Activated naive CD4-positive, alpha-beta T cell treated with anti-CD3 and anti-CD28 coated beads for 36 hours (primary cell): ENCODE measurements around the gene PIKFYVE. TPM values are rescaled to one million over a fixed set of nuclear protein-coding genes. Genes with fewer than 3 reads are reported as not detected.
"Not testable (repeated sequence)": the region's sequence is repeated elsewhere in the genome, so short reads cannot be mapped to it uniquely, and the experiment has no call there.

Source experiments
- CTCF ChIA-PET: fragments of 350-600 bp; sonication (Branson Sonifier 250); formaldehyde crosslinking; loops from one replicate; lab custom pipeline; 2021; ENCODE audit warnings: antibody characterized with exemption; lab: Charles Lee
- DNase-seq: peaks from one replicate; pipeline ENCODE4 v3.0.0-alpha.2; 2020
- H3K27ac Mint-ChIP-seq: one replicate; pipeline ENCODE4 v1.8.0; 2021; ENCODE audit warnings: mild to moderate bottlenecking, mixed read lengths
- H3K27me3 Mint-ChIP-seq: one replicate; pipeline ENCODE4 v1.8.0; 2021; ENCODE audit warnings: low read depth, mixed read lengths
- H3K36me3 Mint-ChIP-seq: one replicate; pipeline ENCODE4 v1.8.0; 2021; ENCODE audit warnings: low read depth, mixed read lengths
- H3K4me1 Mint-ChIP-seq: one replicate; pipeline ENCODE4 v1.8.0; 2021; ENCODE audit warnings: low read depth, mixed read lengths
- H3K4me3 Mint-ChIP-seq: one replicate; pipeline ENCODE4 v1.8.0; 2021; ENCODE audit warnings: mild to moderate bottlenecking, moderate library complexity, mixed read lengths
- H3K9me3 Mint-ChIP-seq: one replicate; pipeline ENCODE4 v1.8.0; 2021; ENCODE audit warnings: mixed read lengths
- intact Hi-C: fragments of 100-400 bp; cut with micrococcal nuclease; formaldehyde crosslinking; loops from one replicate; pipeline ENCODE4 v1.15.1; 2023
- total RNA-seq, 2 experiments: library from RNA; stranded (reverse); gene quantifications; one replicate each; pipeline ENCODE4 v1.2.3, GENCODE V29; 2021

The PIKFYVE gene
- total RNA-seq, 2 experiments from 2014 or later = 20.2 to 22.4 TPM

DNA sequence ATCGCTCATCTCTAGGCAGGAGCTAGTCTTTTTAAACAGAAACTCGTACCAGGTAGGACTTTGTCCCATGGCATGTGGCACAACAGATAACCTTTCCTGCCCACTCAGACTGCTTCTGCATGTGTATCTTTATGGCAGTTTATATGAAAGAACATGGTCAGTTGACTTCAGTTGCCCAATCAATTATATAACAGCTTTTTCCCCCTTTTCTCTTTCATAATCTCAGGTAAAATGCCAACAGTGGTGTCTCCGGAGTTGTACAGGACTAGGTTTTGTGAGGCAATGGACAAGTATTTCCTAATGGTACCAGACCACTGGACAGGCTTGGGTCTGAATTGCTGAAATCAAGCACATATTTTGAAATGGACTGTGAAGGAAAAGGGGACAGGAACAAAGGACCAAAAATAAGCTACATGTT is 88.9 kb downstream of the PIKFYVE start:
- no peak for DNase-seq
- Mint-ChIP-seq H3K9me3 (no peaks in the 10 kb centered on the region), H3K4me1 (peaks cover 2% of the 10 kb centered on the region), H3K4me3 (no peak overlapping the region), H3K27me3 (no peaks in the 10 kb centered on the region), H3K27ac (no peak overlapping the region), H3K36me3 (peaks cover 24% of the 10 kb centered on the region)
- CTCF ChIA-PET = no interaction called here
- intact Hi-C loops = loop anchor here (5.0 kb wide), 1 partner anchor 88 kb away; the partner anchor contains the start of gene PIKFYVE

- H3K27ac Mint-ChIP-seq, H3K27me3 Mint-ChIP-seq, H3K4me3 Mint-ChIP-seq, H3K9me3 Mint-ChIP-seq, H3K4me1 Mint-ChIP-seq, DNase-seq: not testable (repeated sequence)
- intact Hi-C loops = loop anchor here (5.0 kb wide), 1 partner anchor 89 kb away; the partner anchor contains the start of gene PIKFYVE
- CTCF ChIA-PET = interaction anchor here (0.6 to 1.2 kb wide), 2 partner anchors 17 to 51 kb away, joined by 4 to 8 read pairs; no protein-coding TSS in a partner anchor
- H3K36me3 Mint-ChIP-seq = peaks cover 20% of the 10 kb centered on the region
Measured at GRCh38 chr2:208356420-208356819, 90.4 kb downstream of the PIKFYVE start.

- CTCF ChIA-PET = interaction anchor here (0.6 to 1.1 kb wide), 2 partner anchors 50 to 116 kb away, joined by 4 to 8 read pairs; no protein-coding TSS in a partner anchor
- Mint-ChIP-seq H3K9me3 (no peaks in the 10 kb centered on the region), H3K4me1 (peaks cover 2% of the 10 kb centered on the region), H3K36me3 (peaks cover 15% of the 10 kb centered on the region), H3K27ac (no peak overlapping the region), H3K27me3 (no peaks in the 10 kb centered on the region), H3K4me3 (no peak overlapping the region)
- no peak for DNase-seq
- intact Hi-C loops = loop anchor here (5.0 kb wide), 1 partner anchor 90 kb away; the partner anchor contains the start of gene PIKFYVE
Measured at GRCh38 chr2:208356846-208357574, 91.0 kb downstream of the PIKFYVE start.

- peaks cover 13% of the 10 kb centered on the region for H3K36me3 Mint-ChIP-seq
- no peak overlapping the region for H3K27ac Mint-ChIP-seq
- intact Hi-C loops = loop anchor here (5.0 kb wide), 1 partner anchor 92 kb away; the partner anchor contains the start of gene PIKFYVE
- no peaks in the 10 kb centered on the region for H3K9me3 Mint-ChIP-seq
- no peak for DNase-seq
- H3K4me3 Mint-ChIP-seq = no peak overlapping the region
- H3K27me3 Mint-ChIP-seq = no peaks in the 10 kb centered on the region
- CTCF ChIA-PET = no interaction called here
- H3K4me1 Mint-ChIP-seq = peaks cover 2% of the 10 kb centered on the region
Measured at GRCh38 chr2:208358758-208359631, 92.9 kb downstream of the PIKFYVE start.

- CTCF ChIA-PET = no interaction called here
- no peaks in the 10 kb centered on the region for H3K27me3 Mint-ChIP-seq
- peaks cover 12% of the 10 kb centered on the region for H3K36me3 Mint-ChIP-seq
- no peak overlapping the region for H3K27ac Mint-ChIP-seq
- intact Hi-C loops = loop anchor here (5.0 kb wide), 1 partner anchor 92 kb away; the partner anchor contains the start of gene PIKFYVE
- no peaks in the 10 kb centered on the region for H3K9me3 Mint-ChIP-seq
- peaks cover 2% of the 10 kb centered on the region for H3K4me1 Mint-ChIP-seq
- no peak for DNase-seq
- H3K4me3 Mint-ChIP-seq = no peak overlapping the region
Measured at GRCh38 chr2:208359632-208359986, 93.6 kb downstream of the PIKFYVE start.

GRCh38 chr2:208360259-208361076 is 94.4 kb downstream of the PIKFYVE start:
- no peak overlapping the region for H3K4me3 Mint-ChIP-seq
- H3K27me3 Mint-ChIP-seq = no peaks in the 10 kb centered on the region
- no peak overlapping the region for H3K27ac Mint-ChIP-seq
- peaks cover 2% of the 10 kb centered on the region for H3K4me1 Mint-ChIP-seq
- peaks cover 16% of the 10 kb centered on the region for H3K36me3 Mint-ChIP-seq
- intact Hi-C loops = no loop called here
- no peak for DNase-seq
- peaks cover 5% of the 10 kb centered on the region for H3K9me3 Mint-ChIP-seq
- CTCF ChIA-PET = interaction anchor here (1.4 kb wide), 1 partner anchor 13 kb away, joined by 4 read pairs; no protein-coding TSS in a partner anchor

DNA sequence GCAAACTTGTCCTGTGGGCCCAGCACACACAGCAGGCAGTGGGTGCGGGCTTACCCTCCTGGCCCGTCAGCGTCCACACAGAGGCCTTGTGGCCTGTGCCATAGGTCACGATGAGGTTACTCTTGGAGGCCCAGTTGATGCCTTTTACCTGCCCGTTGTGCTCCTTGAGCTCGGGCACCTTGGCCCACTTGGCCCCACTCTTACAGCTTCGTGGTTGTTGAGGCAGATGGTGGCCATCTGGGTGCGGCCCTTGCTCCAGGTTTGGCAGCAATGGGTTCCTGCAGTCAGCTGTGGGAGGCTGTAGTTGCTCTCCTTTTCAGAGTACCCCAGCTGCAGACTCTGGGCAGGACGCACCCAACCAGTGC is 95.0 kb downstream of the PIKFYVE start:
- no peaks in the 10 kb centered on the region for H3K27me3 Mint-ChIP-seq
- intact Hi-C loops = no loop called here
- H3K4me3 Mint-ChIP-seq = no peak overlapping the region
- peaks cover 5% of the 10 kb centered on the region for H3K9me3 Mint-ChIP-seq
- no peak overlapping the region for H3K27ac Mint-ChIP-seq
- CTCF ChIA-PET = interaction anchor here (1.4 kb wide), 1 partner anchor 12 kb away, joined by 4 read pairs; no protein-coding TSS in a partner anchor
- no peak for DNase-seq
- H3K36me3 Mint-ChIP-seq = peaks cover 16% of the 10 kb centered on the region
- H3K4me1 Mint-ChIP-seq = peaks cover 2% of the 10 kb centered on the region

- Mint-ChIP-seq H3K27me3 (peaks cover 9% of the 10 kb centered on the region), H3K4me3 (no peak overlapping the region), H3K4me1 (no peaks in the 10 kb centered on the region), H3K36me3 (peaks cover 12% of the 10 kb centered on the region), H3K27ac (no peak overlapping the region), H3K9me3 (peaks cover 5% of the 10 kb centered on the region)
- DNase-seq = no peak
- CTCF ChIA-PET = no interaction called here
- intact Hi-C loops = no loop called here
Measured at GRCh38 chr2:208363485-208363884, 97.4 kb downstream of the PIKFYVE start.

DNA sequence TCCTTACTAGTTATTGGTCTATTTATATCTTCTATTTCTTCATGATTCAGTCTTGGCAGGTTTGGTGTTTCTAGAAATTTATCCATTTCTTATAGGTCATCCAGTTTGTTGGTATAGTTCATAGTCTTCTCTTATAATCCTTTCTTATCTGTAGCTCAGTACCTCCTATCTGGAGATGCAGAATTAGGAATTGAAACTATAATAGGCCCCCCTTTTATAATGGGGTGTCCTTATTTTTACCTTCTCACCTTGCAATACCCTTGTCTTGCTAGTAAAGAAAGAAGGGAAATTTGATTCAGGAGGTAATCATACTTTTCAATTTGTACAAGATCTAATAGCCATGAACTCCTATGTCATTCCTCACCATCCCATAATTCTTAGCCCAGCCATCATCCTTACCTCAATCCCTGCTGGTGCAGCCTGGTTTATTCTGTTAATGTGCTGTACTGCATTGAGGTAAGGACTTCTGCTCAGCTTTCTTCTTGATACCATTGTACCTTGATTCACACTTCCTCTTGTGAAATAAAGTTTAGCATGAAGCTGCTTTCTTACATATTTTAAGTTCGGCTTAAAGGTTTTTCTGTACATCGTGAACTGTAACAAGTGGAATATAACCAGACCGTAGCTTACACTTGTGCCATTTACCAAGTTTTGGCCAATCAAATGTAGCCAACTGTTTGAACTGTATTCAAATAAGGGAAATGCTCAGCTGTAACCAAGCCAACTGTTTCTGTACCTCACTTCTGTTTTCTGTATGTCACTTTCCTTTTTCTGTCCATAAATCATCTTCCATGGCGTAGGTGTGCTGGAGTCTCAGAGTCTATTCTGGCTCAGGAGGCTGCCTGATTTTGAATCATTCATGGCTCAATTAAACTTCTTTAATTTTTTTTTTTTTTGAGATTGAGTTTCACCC is 100.4 kb downstream of the PIKFYVE start:
- intact Hi-C loops = no loop called here
- no peaks in the 10 kb centered on the region for H3K4me1 Mint-ChIP-seq
- H3K36me3 Mint-ChIP-seq = peaks cover 8% of the 10 kb centered on the region
- no peak overlapping the region for H3K4me3 Mint-ChIP-seq
- H3K27ac Mint-ChIP-seq = no peak overlapping the region
- CTCF ChIA-PET = interaction anchor here (0.6 kb wide), 1 partner anchor 1246 kb away, joined by 5 read pairs; no protein-coding TSS in a partner anchor
- H3K9me3 Mint-ChIP-seq = peaks cover 5% of the 10 kb centered on the region
- H3K27me3 Mint-ChIP-seq = peaks cover 9% of the 10 kb centered on the region
- DNase-seq = no peak

- intact Hi-C loops = no loop called here
- no peaks in the 10 kb centered on the region for H3K4me1 Mint-ChIP-seq
Measured at GRCh38 chr2:208369091-208369490, 103.0 kb downstream of the PIKFYVE start.

More at GRCh38 chr2:208369091-208369490, 103.0 kb downstream of the PIKFYVE start:
- CTCF ChIA-PET = interaction anchor here (0.6 to 0.8 kb wide), 2 partner anchors 11 to 99 kb away, joined by 3 to 4 read pairs; no protein-coding TSS in a partner anchor
- Mint-ChIP-seq H3K4me3 (no peak overlapping the region), H3K27me3 (peaks cover 9% of the 10 kb centered on the region), H3K36me3 (peaks cover 7% of the 10 kb centered on the region), H3K27ac (no peak overlapping the region), H3K9me3 (peaks cover 5% of the 10 kb centered on the region)
- no peak for DNase-seq
